ENCODE data around the gene COL23A1. TPM values are rescaled to one million over a fixed set of nuclear protein-coding genes. Genes with fewer than 3 reads are reported as not detected.
"Not testable (repeated sequence)": the region's sequence is repeated elsewhere in the genome, so short reads cannot be mapped to it uniquely, and the experiment has no call there.

COL23A1 gene
- polyA plus RNA-seq, 12 donors, result 1.1 to 20.5 (median 2.9) TPM; not detected in 2

GRCh38 chr5:178325679-178326373, 264.4 kb downstream of the COL23A1 start:
- DNase-seq, result peak; percentile 60

GRCh38 chr5:178325311-178325678, 264.9 kb downstream of the COL23A1 start:
- no peak for DNase-seq

- no peak for DNase-seq
Observed at GRCh38 chr5:178324481-178325310, 265.5 kb downstream of the COL23A1 start.

GRCh38 chr5:178323961-178324360, 266.2 kb downstream of the COL23A1 start:
- DNase-seq, result no peak

GRCh38 chr5:178323541-178323865, 266.7 kb downstream of the COL23A1 start:
- no peak for DNase-seq

- no peak for DNase-seq
Observed at GRCh38 chr5:178322736-178323540, 267.3 kb downstream of the COL23A1 start.

GRCh38 chr5:178320281-178320855, 269.8 kb downstream of the COL23A1 start:
- DNase-seq, result no peak

- no peak for DNase-seq
Observed at GRCh38 chr5:178319541-178320041, 270.6 kb downstream of the COL23A1 start.

- DNase-seq, result no peak
Observed at GRCh38 chr5:178318893-178319292, 271.3 kb downstream of the COL23A1 start.

GRCh38 chr5:178318382-178318781, 271.8 kb downstream of the COL23A1 start:
- no peak for DNase-seq

GRCh38 chr5:178317727-178318126, 272.5 kb downstream of the COL23A1 start:
- DNase-seq, result not testable (repeated sequence)

GRCh38 chr5:178314961-178315820, 275.0 kb downstream of the COL23A1 start:
- DNase-seq, result no peak

- DNase-seq, result no peak
Observed at GRCh38 chr5:178314061-178314660, 276.0 kb downstream of the COL23A1 start.

- DNase-seq, result no peak
Observed at GRCh38 chr5:178313316-178313715, 276.9 kb downstream of the COL23A1 start.

- DNase-seq, result no peak
Observed at GRCh38 chr5:178312880-178313282, 277.3 kb downstream of the COL23A1 start.

GRCh38 chr5:178310130-178310865, 279.9 kb downstream of the COL23A1 start:
- DNase-seq, result no peak

GRCh38 chr5:178309271-178310013, 280.8 kb downstream of the COL23A1 start:
- no peak for DNase-seq

- DNase-seq, result no peak
Observed at GRCh38 chr5:178308541-178309092, 281.6 kb downstream of the COL23A1 start.

All from muscle of arm (tissue), 12 donors.